HG03139 (cell line): Measurements from ENCODE around the gene PTGFR.

Source experiments
- ATAC-seq: cut with Tn5 transposase; IDR thresholded peaks from one replicate; pipeline ENCODE4 v1.9.1; 2021; ENCODE audit not compliant: unreplicated experiment

Gene PTGFR

GRCh38 chr1:78586572-78586971 lies 95.8 kb downstream of the PTGFR start:
- no peak for ATAC-seq

- no peak for ATAC-seq
Observed at GRCh38 chr1:78587211-78587610, 96.4 kb downstream of the PTGFR start.
